ENCODE results near the gene GRK1. TPM values are rescaled to one million over a fixed set of nuclear protein-coding genes. Genes with fewer than 3 reads are reported as not detected.

Gene GRK1
- total RNA-seq, 4 donors from 2014 or later = 0.88 to 1.7 TPM; not detected in 2

- H3K36me3 ChIP-seq = no peaks in the 10 kb centered on the region
- peak in 1 of 3 donors; percentile 39 for DNase-seq
- H3K27ac ChIP-seq = no peak overlapping the region
- H3K27me3 ChIP-seq = no peaks in the 10 kb centered on the region
- no peak for TF ChIP-seq CTCF (IDR thresholded peaks at IDR 0.05)
- no peak for TF ChIP-seq POLR2A (IDR thresholded peaks at IDR 0.05)
- no peaks in the 10 kb centered on the region for H3K9me3 ChIP-seq
- no peaks in the 10 kb centered on the region for H3K4me1 ChIP-seq
- H3K4me3 ChIP-seq = no peak overlapping the region
These were observed 66.2 kb downstream of the GRK1 start for GRCh38 chr13:113732961-113733950.

- Histone ChIP-seq H3K4me1 (no peaks in the 10 kb centered on the region), H3K36me3 (no peaks in the 10 kb centered on the region), H3K4me3 (no peak overlapping the region), H3K9me3 (no peaks in the 10 kb centered on the region), H3K27me3 (no peaks in the 10 kb centered on the region), H3K27ac (no peak overlapping the region)
- DNase-seq = peak in 1 of 3 donors; percentile 41
- TF ChIP-seq CTCF (IDR thresholded peaks at IDR 0.05) (no peak), POLR2A (IDR thresholded peaks at IDR 0.05) (no peak)
These were observed 67.2 kb downstream of the GRK1 start for GRCh38 chr13:113734099-113734825.

GRCh38 chr13:113734826-113735125 lies 67.8 kb downstream of the GRK1 start:
- H3K36me3 ChIP-seq = no peaks in the 10 kb centered on the region
- no peak overlapping the region for H3K4me3 ChIP-seq
- TF ChIP-seq CTCF (IDR thresholded peaks at IDR 0.05) = no peak
- no peak for TF ChIP-seq POLR2A (IDR thresholded peaks at IDR 0.05)
- H3K9me3 ChIP-seq = no peaks in the 10 kb centered on the region
- DNase-seq = peak in 1 of 3 donors; percentile 19
- H3K27ac ChIP-seq = no peak overlapping the region
- no peaks in the 10 kb centered on the region for H3K27me3 ChIP-seq
- H3K4me1 ChIP-seq = no peaks in the 10 kb centered on the region

GRCh38 chr13:113735194-113735593 lies 68.2 kb downstream of the GRK1 start:
- Histone ChIP-seq H3K4me1 (no peaks in the 10 kb centered on the region), H3K36me3 (no peaks in the 10 kb centered on the region), H3K4me3 (no peak overlapping the region), H3K27ac (no peak overlapping the region), H3K27me3 (no peaks in the 10 kb centered on the region), H3K9me3 (no peaks in the 10 kb centered on the region)
- DNase-seq = peak in 1 of 3 donors; percentile 16
- no peak for TF ChIP-seq POLR2A (IDR thresholded peaks at IDR 0.05)
- no peak for TF ChIP-seq CTCF (IDR thresholded peaks at IDR 0.05)

GRCh38 chr13:113735750-113736149 lies 68.7 kb downstream of the GRK1 start:
- H3K9me3 ChIP-seq = no peaks in the 10 kb centered on the region
- H3K27me3 ChIP-seq = no peaks in the 10 kb centered on the region
- H3K4me3 ChIP-seq = no peak overlapping the region
- DNase-seq = peak in 1 of 3 donors; percentile 41
- no peaks in the 10 kb centered on the region for H3K4me1 ChIP-seq
- no peak overlapping the region for H3K27ac ChIP-seq
- TF ChIP-seq CTCF (IDR thresholded peaks at IDR 0.05) = no peak
- no peak for TF ChIP-seq POLR2A (IDR thresholded peaks at IDR 0.05)
- H3K36me3 ChIP-seq = no peaks in the 10 kb centered on the region

Data from Peyer's patch (tissue), 4 donors.